Neural cell (in vitro differentiated cells): ENCODE data around the gene CFTR.

Experiments used
- CTCF ChIP-seq: fragments of 450-650 bp; IDR thresholded peaks from 2 replicates; pipeline ENCODE4 v1.5.1; 2014; ENCODE audit warnings: antibody characterized with exemption, mild to moderate bottlenecking, moderate library complexity; ENCODE audit not compliant: poor library complexity, severe bottlenecking
- REST ChIP-seq: IDR thresholded peaks from 2 replicates; pipeline ENCODE4 v1.6.1; 2012; ENCODE audit warnings: borderline replicate concordance
- TAF1 ChIP-seq: IDR thresholded peaks from 2 replicates; pipeline ENCODE4 v1.6.1; 2012; ENCODE audit warnings: low read depth

- TF ChIP-seq REST (no peak), TAF1 (no peak), CTCF (no peak)
Observed at GRCh38 chr7:117550625-117551024, 70.8 kb downstream of the CFTR start.
